Trophoblast cell (in vitro differentiated cells and primary cell): ENCODE data around the gene TMEM179B. TPM values are rescaled to one million over a fixed set of nuclear protein-coding genes. Genes with fewer than 3 reads are reported as not detected.
"Not testable (repeated sequence)": the region's sequence is repeated elsewhere in the genome, so short reads cannot be mapped to it uniquely, and the experiment has no call there.

ENCODE experiments used
- DNase-seq, 2 donors: peaks; one replicate each; pipeline ENCODE4 v3.0.0-alpha.2; 2016
- H2AFZ ChIP-seq: 2 replicates; pipeline ENCODE4 v1.6.1; 2013; ENCODE audit warnings: low read length, moderate library complexity, mild to moderate bottlenecking; ENCODE audit not compliant: insufficient read depth, poor library complexity
- H2AK5ac ChIP-seq: 2 replicates; pipeline ENCODE4 v1.6.1; 2013; ENCODE audit warnings: mild to moderate bottlenecking, low read length
- H2BK120ac ChIP-seq: 2 replicates; pipeline ENCODE4 v1.6.1; 2013; ENCODE audit warnings: low read length, mild to moderate bottlenecking, moderate library complexity; ENCODE audit not compliant: insufficient read depth, poor library complexity
- H2BK12ac ChIP-seq: 2 replicates; pipeline ENCODE4 v1.6.1; 2013; ENCODE audit warnings: mild to moderate bottlenecking, low read length, moderate library complexity
- H2BK5ac ChIP-seq: 2 replicates; pipeline ENCODE4 v1.6.1; 2013; ENCODE audit warnings: low read length, low read depth, moderate library complexity, mild to moderate bottlenecking; ENCODE audit not compliant: poor library complexity
- H3K14ac ChIP-seq: 2 replicates; pipeline ENCODE4 v1.6.1; 2013; ENCODE audit warnings: mild to moderate bottlenecking, low read length
- H3K18ac ChIP-seq: 2 replicates; pipeline ENCODE4 v1.6.1; 2013; ENCODE audit warnings: mild to moderate bottlenecking, low read length
- H3K23ac ChIP-seq: 2 replicates; pipeline ENCODE4 v1.6.1; 2013; ENCODE audit warnings: low read length
- H3K27ac ChIP-seq: 2 replicates; pipeline ENCODE4 v1.5.1; 2013; ENCODE audit warnings: low read depth, mild to moderate bottlenecking, inconsistent platforms, low read length, moderate library complexity
- H3K27me3 ChIP-seq: 2 replicates; pipeline ENCODE4 v1.6.1; 2013; ENCODE audit warnings: inconsistent platforms, mild to moderate bottlenecking, low read length, moderate library complexity; ENCODE audit not compliant: insufficient read depth
- H3K36me3 ChIP-seq, 2 experiments: 1 replicate in 1 of 2; 2 replicates in 1 of 2; pipeline ENCODE4 v1.6.1; 2013; ENCODE audit warnings: low read length in 2 of 2, mild to moderate bottlenecking in 2 of 2, moderate library complexity in 1 of 2; ENCODE audit not compliant: insufficient read depth in 2 of 2, control insufficient read depth in 1 of 2
- H3K4ac ChIP-seq: 2 replicates; pipeline ENCODE4 v1.6.1; 2013; ENCODE audit warnings: low read depth, mild to moderate bottlenecking, low read length, moderate library complexity
- H3K4me1 ChIP-seq, 2 experiments: 1 replicate in 1 of 2; 2 replicates in 1 of 2; pipeline ENCODE4 v1.6.1; 2013; ENCODE audit warnings: low read length in 2 of 2, mild to moderate bottlenecking in 2 of 2, moderate library complexity in 1 of 2; ENCODE audit not compliant: insufficient read depth in 2 of 2, control insufficient read depth in 1 of 2
- H3K4me2 ChIP-seq: 2 replicates; pipeline ENCODE4 v1.6.1; 2013; ENCODE audit warnings: inconsistent platforms, mild to moderate bottlenecking, low read length, moderate library complexity
- H3K4me3 ChIP-seq: 2 replicates; pipeline ENCODE4 v1.5.1; 2013; ENCODE audit warnings: mild to moderate bottlenecking, low read depth, low read length, inconsistent platforms
- H3K79me1 ChIP-seq: one replicate; pipeline ENCODE4 v1.6.1; 2013; ENCODE audit warnings: low read length
- H3K79me2 ChIP-seq: 2 replicates; pipeline ENCODE4 v1.6.1; 2013; ENCODE audit warnings: low read length, mild to moderate bottlenecking; ENCODE audit not compliant: control insufficient read depth, insufficient read depth, poor library complexity
- H3K9ac ChIP-seq: 2 replicates; pipeline ENCODE4 v1.6.1; 2013; ENCODE audit warnings: mild to moderate bottlenecking, low read length
- H3K9me3 ChIP-seq: 2 replicates; pipeline ENCODE4 v1.6.1; 2013; ENCODE audit warnings: low read depth, mild to moderate bottlenecking, control low read depth, inconsistent platforms, low read length; ENCODE audit not compliant: insufficient read depth
- H4K12ac ChIP-seq: 2 replicates; pipeline ENCODE4 v1.6.1; 2013; ENCODE audit warnings: low read depth, mild to moderate bottlenecking, low read length, moderate library complexity
- H4K8ac ChIP-seq: 2 replicates; pipeline ENCODE4 v1.6.1; 2013; ENCODE audit warnings: low read depth, mild to moderate bottlenecking, low read length, moderate library complexity
- H4K91ac ChIP-seq: one replicate; pipeline ENCODE4 v1.6.1; 2013; ENCODE audit warnings: low read depth, mild to moderate bottlenecking, low read length, moderate library complexity
- WGBS: extraction: QIAGEN DNeasy Blood & Tissue Kit; methylation state at CpG from one replicate; pipeline ENCODE4 v1.1.7; 2013; ENCODE audit warnings: missing lambda C conversion rate; ENCODE audit not compliant: insufficient read length, insufficient coverage; ENCODE audit errors: extremely low coverage; 5-methylcytosine and 5-hydroxymethylcytosine counted together
- polyA plus RNA-seq: library from polyadenylated mRNA; stranded (reverse); fragments of 200-250 nt; gene quantifications from 2 replicates; pipeline ENCODE4 v1.2.3, GENCODE V29; 2013

The TMEM179B gene
- 75.0 and 77.2 TPM in 2 replicates for polyA plus RNA-seq

DNA sequence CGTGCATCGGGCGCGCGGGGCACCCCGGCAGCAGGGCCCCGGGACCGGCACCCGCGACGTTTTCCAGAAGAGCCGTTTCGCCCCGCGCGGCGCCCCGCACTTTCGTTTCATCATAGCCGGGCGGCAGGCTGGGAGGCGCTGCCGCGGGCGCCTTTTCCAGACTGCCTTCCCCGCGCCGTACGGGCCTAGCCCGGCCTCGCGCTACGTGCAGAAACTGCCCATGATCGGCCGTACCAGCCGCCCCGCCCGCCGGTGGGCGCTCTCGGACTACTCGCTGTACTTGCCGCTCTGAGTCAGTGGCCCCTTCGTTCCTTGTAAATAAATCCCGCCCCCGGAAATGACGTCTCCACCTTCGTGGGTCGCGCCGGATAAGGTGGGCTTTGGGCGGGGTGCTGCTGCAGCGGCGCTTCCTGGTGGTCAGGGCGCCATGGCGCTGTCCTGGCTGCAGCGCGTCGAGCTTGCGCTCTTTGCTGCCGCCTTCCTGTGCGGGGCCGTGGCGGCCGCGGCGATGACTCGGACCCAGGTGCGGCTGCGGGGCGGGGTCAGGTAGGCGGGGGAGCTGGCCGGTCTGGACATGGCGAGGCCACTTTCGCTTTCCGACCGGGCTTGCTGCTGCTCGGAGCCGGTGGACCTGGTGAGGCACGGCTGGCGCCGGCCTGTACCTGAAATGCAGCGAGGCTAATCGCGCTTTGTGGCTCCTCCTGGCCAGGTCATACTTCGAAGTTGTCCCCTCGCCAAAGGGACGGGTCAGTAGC is at the start of gene TMEM179B:
Gene TMEM179B (plus strand): TSS at position 398 of the 755 bp plus-strand sequence. CDS start 30 bp downstream, at position 428.
- Histone ChIP-seq H3K27me3 (no peaks in the 10 kb centered on the region), H3K18ac (peak within 1 kb of the TSS; percentile 98), H4K91ac (peak within 1 kb of the TSS; percentile 92), H3K4me3 (peak within 1 kb of the TSS; percentile 92), H3K27ac (peak within 1 kb of the TSS; percentile 91), H4K8ac (peak within 1 kb of the TSS; percentile 98), H3K4me1 (peaks cover under 1 to 5% of the 10 kb centered on the region in 2 experiments), H2AFZ (peak within 1 kb of the TSS; percentile 86), H3K4ac (peak within 1 kb of the TSS; percentile 87), H3K23ac (no peak within 1 kb of the TSS), H2BK5ac (peak within 1 kb of the TSS; percentile 83), H3K4me2 (peak within 1 kb of the TSS; percentile 89), H3K79me1 (peaks cover 16% of the 10 kb centered on the region), H3K79me2 (peaks cover 21% of the 10 kb centered on the region), H2BK120ac (peak within 1 kb of the TSS; percentile 77), H3K14ac (peak within 1 kb of the TSS; percentile 94), H2AK5ac (peak within 1 kb of the TSS; percentile 98), H3K36me3 (peaks cover 24 to 29% of the 10 kb centered on the region in 2 experiments), H2BK12ac (peak within 1 kb of the TSS; percentile 40), H4K12ac (peak within 1 kb of the TSS; percentile 94), H3K9ac (peak within 1 kb of the TSS; percentile 89), H3K9me3 (peaks cover 4% of the 10 kb centered on the region)
- no CpG with 5 or more reads among the region's 88 CpGs for WGBS
- peak; percentile 99 to 100 for DNase-seq

- H2BK12ac ChIP-seq = no peak overlapping the region
- H3K79me2 ChIP-seq = no peaks in the 10 kb centered on the region
- H3K9me3 ChIP-seq = no peaks in the 10 kb centered on the region
- H4K8ac ChIP-seq = no peak overlapping the region
- peaks cover 4% of the 10 kb centered on the region in 2 experiments for H3K4me1 ChIP-seq
- no peak overlapping the region for H3K14ac ChIP-seq
- peaks cover 0 to 2% of the 10 kb centered on the region in 2 experiments for H3K36me3 ChIP-seq
- no peak overlapping the region for H3K23ac ChIP-seq
- no peaks in the 10 kb centered on the region for H3K27me3 ChIP-seq
- no peak overlapping the region for H3K9ac ChIP-seq
- no peak overlapping the region for H3K4me3 ChIP-seq
- no peak overlapping the region for H2BK120ac ChIP-seq
- H2AFZ ChIP-seq = no peak overlapping the region
- no peak overlapping the region for H2BK5ac ChIP-seq
- no CpG with 5 or more reads among the region's 9 CpGs for WGBS
- no peak overlapping the region for H4K12ac ChIP-seq
- H3K18ac ChIP-seq = no peak overlapping the region
- no peak overlapping the region for H2AK5ac ChIP-seq
- DNase-seq = no peak
- H3K79me1 ChIP-seq = no peaks in the 10 kb centered on the region
- no peak overlapping the region for H3K27ac ChIP-seq
- H3K4ac ChIP-seq = no peak overlapping the region
- H3K4me2 ChIP-seq = no peak overlapping the region
- H4K91ac ChIP-seq = no peak overlapping the region
Observed at GRCh38 chr11:62747475-62748160, 39.6 kb upstream of the TMEM179B start.

DNA sequence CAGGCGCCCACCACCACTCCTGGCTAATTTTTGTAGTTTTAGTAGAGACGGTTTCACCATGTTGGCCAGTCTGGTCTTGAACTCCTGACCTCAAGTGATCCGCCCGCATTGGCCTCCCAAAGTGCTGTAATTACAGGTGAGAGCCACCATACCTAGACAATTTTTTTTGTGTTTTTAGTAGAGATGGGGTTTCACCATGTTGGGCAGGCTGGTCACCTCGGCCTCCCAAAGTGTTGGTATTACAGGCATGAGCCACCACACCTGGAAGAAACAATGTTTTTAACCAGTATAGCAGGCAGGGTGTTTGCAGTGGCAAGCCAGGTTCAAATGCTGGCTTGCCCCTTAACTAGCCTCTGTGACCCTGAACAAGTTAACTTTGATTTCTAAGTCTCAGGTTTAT is 37.3 kb upstream of the TMEM179B start:
- DNase-seq = peak; percentile 71 to 79
- not testable (repeated sequence) for H2BK120ac ChIP-seq, H3K9ac ChIP-seq, H3K36me3 ChIP-seq, H2AFZ ChIP-seq, H3K4me2 ChIP-seq, H3K23ac ChIP-seq, H3K18ac ChIP-seq, H2AK5ac ChIP-seq, H2BK12ac ChIP-seq, H3K79me2 ChIP-seq, H3K4ac ChIP-seq, H3K27ac ChIP-seq, H4K8ac ChIP-seq, H4K91ac ChIP-seq, H2BK5ac ChIP-seq, H3K14ac ChIP-seq, H3K4me3 ChIP-seq, H3K27me3 ChIP-seq, H3K9me3 ChIP-seq, H4K12ac ChIP-seq
- peaks cover 11% of the 10 kb centered on the region for H3K79me1 ChIP-seq
- WGBS = no CpG with 5 or more reads among the region's 5 CpGs
- H3K4me1 ChIP-seq = peaks cover 12 to 18% of the 10 kb centered on the region in 2 experiments

- Histone ChIP-seq H2AK5ac (no peak overlapping the region), H3K14ac (no peak overlapping the region), H4K8ac (no peak overlapping the region), H3K9me3 (no peaks in the 10 kb centered on the region), H3K27ac (no peak overlapping the region), H3K79me2 (peaks cover 5% of the 10 kb centered on the region), H3K4me2 (no peak overlapping the region), H3K4me1 (peaks cover 12 to 18% of the 10 kb centered on the region in 2 experiments), H2AFZ (no peak overlapping the region), H4K91ac (peak overlapping the region; percentile 21), H3K18ac (no peak overlapping the region), H2BK5ac (no peak overlapping the region), H4K12ac (no peak overlapping the region), H2BK12ac (no peak overlapping the region), H3K36me3 (peaks cover 0 to 2% of the 10 kb centered on the region in 2 experiments), H3K9ac (no peak overlapping the region), H3K27me3 (no peaks in the 10 kb centered on the region), H3K23ac (no peak overlapping the region), H3K4ac (no peak overlapping the region), H3K79me1 (peaks cover 11% of the 10 kb centered on the region), H3K4me3 (no peak overlapping the region), H2BK120ac (no peak overlapping the region)
- DNase-seq = peak; percentile 89 to 90
- WGBS = no CpG with 5 or more reads among the region's 14 CpGs
Observed at GRCh38 chr11:62752177-62752785, 34.9 kb upstream of the TMEM179B start.
